GM12873 (cell line): ENCODE measurements around the gene ANO2.

Experiments
- CTCF ChIP-seq: IDR thresholded peaks from 2 replicates; pipeline ENCODE4 v1.5.1; 2012; ENCODE audit warnings: low read depth, mild to moderate bottlenecking, moderate library complexity, low read length, control low read depth; ENCODE audit not compliant: insufficient read depth; ENCODE audit errors: missing control alignments

ANO2 gene

GRCh38 chr12:5872745-5873144 is 72.3 kb downstream of the ANO2 start:
- peak; percentile 28 for TF ChIP-seq CTCF

- no peak for TF ChIP-seq CTCF
Measured at GRCh38 chr12:5871741-5872140, 73.3 kb downstream of the ANO2 start.

- TF ChIP-seq CTCF: no peak
Measured at GRCh38 chr12:5870183-5870582, 74.9 kb downstream of the ANO2 start.

- no peak for TF ChIP-seq CTCF
Measured at GRCh38 chr12:5868625-5869295, 76.3 kb downstream of the ANO2 start.

- TF ChIP-seq CTCF: no peak
Measured at GRCh38 chr12:5865397-5865796, 79.7 kb downstream of the ANO2 start.

- TF ChIP-seq CTCF: no peak
Measured at GRCh38 chr12:5864972-5865371, 80.1 kb downstream of the ANO2 start.

GRCh38 chr12:5864301-5864700 is 80.8 kb downstream of the ANO2 start:
- TF ChIP-seq CTCF: no peak
